HUDEP-2 (cell line): ENCODE data around the gene IGSF21.
A peak's percentile ranks its signal among the peaks of the same experiment; 100 is the strongest.

ENCODE experiments used
- DNase-seq, 76 experiments: peaks; one replicate each; lab custom pipeline; 2025; ENCODE audit not compliant: unreplicated experiment in 76 of 76; lab: John Stamatoyannopoulos, UW

IGSF21 gene

GRCh38 chr1:18093646-18094045 lies 14.0 kb upstream of the IGSF21 start:
- DNase-seq: no peak

GRCh38 chr1:18094096-18094495 lies 13.5 kb upstream of the IGSF21 start:
- DNase-seq: no peak

GRCh38 chr1:18097206-18097605 lies 10.4 kb upstream of the IGSF21 start:
- DNase-seq: no peak

- DNase-seq: no peak
These were observed 8.6 kb upstream of the IGSF21 start for GRCh38 chr1:18099026-18099425.

- DNase-seq: no peak
These were observed 7.5 kb upstream of the IGSF21 start for GRCh38 chr1:18100060-18100459.

GRCh38 chr1:18100491-18101063 lies 7.0 kb upstream of the IGSF21 start:
- DNase-seq: peak in 42 of 76 experiments; percentile 0 to 63 (median 17)

GRCh38 chr1:18101508-18101907 lies 6.1 kb upstream of the IGSF21 start:
- no peak for DNase-seq

GRCh38 chr1:18103788-18104421 lies 3.7 kb upstream of the IGSF21 start:
- no peak for DNase-seq

- no peak for DNase-seq
These were observed 3.0 kb upstream of the IGSF21 start for GRCh38 chr1:18104546-18105100.

- no peak for DNase-seq
These were observed 2.4 kb upstream of the IGSF21 start for GRCh38 chr1:18105196-18105595.

GRCh38 chr1:18108299-18109057 lies 880 bp downstream of the IGSF21 start:
- DNase-seq: no peak

- no peak for DNase-seq
These were observed 1.6 kb downstream of the IGSF21 start for GRCh38 chr1:18109058-18109755.

GRCh38 chr1:18109756-18110597 lies 2.4 kb downstream of the IGSF21 start:
- DNase-seq: no peak

GRCh38 chr1:18110598-18110939 lies 3.0 kb downstream of the IGSF21 start:
- no peak for DNase-seq

- DNase-seq: no peak
These were observed 3.4 kb downstream of the IGSF21 start for GRCh38 chr1:18110968-18111367.

GRCh38 chr1:18111605-18112297 lies 4.2 kb downstream of the IGSF21 start:
- DNase-seq: no peak

GRCh38 chr1:18112611-18113010 lies 5.0 kb downstream of the IGSF21 start:
- no peak for DNase-seq

GRCh38 chr1:18114726-18115410 lies 7.3 kb downstream of the IGSF21 start:
- DNase-seq: no peak

GRCh38 chr1:18116777-18117176 lies 9.2 kb downstream of the IGSF21 start:
- DNase-seq: no peak
